Measurements from ENCODE around the gene VAV2.

GRCh38 chr9:133987946-133988665 is 4.0 kb downstream of the VAV2 start:
- TF ChIP-seq, protein P1, sequence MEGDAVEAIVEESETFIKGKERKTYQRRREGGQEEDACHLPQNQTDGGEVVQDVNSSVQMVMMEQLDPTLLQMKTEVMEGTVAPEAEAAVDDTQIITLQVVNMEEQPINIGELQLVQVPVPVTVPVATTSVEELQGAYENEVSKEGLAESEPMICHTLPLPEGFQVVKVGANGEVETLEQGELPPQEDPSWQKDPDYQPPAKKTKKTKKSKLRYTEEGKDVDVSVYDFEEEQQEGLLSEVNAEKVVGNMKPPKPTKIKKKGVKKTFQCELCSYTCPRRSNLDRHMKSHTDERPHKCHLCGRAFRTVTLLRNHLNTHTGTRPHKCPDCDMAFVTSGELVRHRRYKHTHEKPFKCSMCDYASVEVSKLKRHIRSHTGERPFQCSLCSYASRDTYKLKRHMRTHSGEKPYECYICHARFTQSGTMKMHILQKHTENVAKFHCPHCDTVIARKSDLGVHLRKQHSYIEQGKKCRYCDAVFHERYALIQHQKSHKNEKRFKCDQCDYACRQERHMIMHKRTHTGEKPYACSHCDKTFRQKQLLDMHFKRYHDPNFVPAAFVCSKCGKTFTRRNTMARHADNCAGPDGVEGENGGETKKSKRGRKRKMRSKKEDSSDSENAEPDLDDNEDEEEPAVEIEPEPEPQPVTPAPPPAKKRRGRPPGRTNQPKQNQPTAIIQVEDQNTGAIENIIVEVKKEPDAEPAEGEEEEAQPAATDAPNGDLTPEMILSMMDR (IDR thresholded peaks at IDR 0.05), result no peak
- no peak for TF ChIP-seq POLR2A (IDR thresholded peaks at IDR 0.05)

All from uterus (tissue), 2 donors.